Fibroblast of skin of right quadriceps (primary cell): ENCODE measurements around the gene GPR50.

Experiments used
- DNase-seq: peaks from one replicate; pipeline ENCODE4 v3.0.0-alpha.2; 2013

Gene GPR50

GRCh38 chrX:151228935-151229334 is 52.6 kb downstream of the GPR50 start:
- peak; percentile 0 for DNase-seq
